Inferior parietal cortex (tissue), 1 donor: ENCODE data around the gene VIM.

Source experiments
- DNase-seq: peaks from one replicate; pipeline ENCODE4 v3.0.0-alpha.2; 2016; ENCODE audit errors: extremely low spot score

Gene VIM

GRCh38 chr10:17209881-17210280 lies 18.2 kb upstream of the VIM start:
- no peak for DNase-seq

DNA sequence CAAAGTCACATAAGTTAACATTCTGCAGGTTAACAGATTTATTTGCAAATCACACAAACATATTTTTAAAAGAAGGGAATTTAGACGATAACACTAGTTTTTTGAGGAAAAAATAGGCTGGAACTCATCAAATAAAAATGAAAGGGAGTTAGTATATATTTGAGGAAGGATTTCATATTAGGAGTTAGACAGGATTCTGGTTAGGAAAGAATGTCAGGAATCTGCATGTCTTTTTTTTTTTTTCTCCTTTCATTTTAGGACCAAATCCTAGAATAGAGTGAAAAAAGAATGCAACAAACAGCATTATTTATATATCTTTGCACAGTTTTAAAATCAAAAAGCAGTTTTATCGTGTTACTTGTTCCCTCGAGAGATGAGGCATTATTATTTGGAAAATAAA lies 17.7 kb upstream of the VIM start:
- no peak for DNase-seq

GRCh38 chr10:17212802-17213221 lies 15.2 kb upstream of the VIM start:
- DNase-seq = no peak

DNA sequence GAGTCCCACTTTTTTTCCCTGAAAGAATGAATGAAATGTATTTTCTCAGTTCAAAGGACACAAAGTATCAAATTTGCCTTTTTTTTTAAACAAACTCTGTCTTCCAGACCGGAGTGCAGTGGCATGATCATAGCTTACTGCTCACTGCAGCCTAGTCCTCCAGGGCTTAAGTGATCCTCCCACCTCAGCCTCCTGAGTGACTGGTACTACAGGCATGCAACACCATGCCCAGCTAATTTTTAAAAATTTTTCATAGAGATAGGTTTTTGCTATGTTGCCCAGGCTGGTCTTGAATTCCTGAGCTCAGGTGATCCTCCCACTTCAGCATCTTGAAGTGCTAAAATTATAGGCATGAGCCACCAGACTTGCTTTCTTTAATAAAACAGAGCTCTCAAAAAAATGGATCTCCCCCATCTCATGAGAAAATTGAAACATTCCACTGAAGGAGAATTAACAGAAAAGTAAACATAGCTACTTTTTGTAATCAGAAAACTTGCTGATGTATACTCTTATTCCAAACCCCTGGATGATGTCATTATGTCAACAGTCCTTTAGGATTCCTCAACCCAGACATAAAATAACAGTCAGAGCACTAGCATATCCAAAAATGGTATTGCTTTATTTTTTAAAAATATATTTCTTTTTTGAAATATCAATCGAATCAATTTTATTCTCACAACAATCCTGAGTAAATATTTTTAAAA lies 14.2 kb upstream of the VIM start:
- DNase-seq = no peak

DNA sequence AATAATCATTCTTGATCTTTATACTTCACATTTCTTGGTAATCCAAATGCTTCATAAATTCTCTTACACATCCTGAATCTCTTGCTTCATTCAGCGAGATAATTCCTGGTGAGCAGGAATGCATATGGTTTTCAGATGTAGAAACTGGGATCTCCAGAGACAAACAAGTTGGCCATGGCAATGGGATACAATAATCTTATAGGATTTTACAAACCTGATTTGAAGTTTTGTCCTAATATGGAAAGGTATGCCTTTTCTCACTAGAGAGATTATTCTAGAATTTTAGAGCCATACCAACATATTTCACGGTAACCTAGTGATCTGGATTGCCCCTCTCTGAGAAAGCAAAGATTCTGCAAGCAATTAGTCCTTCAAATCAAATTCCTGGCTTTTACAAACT lies 13.5 kb upstream of the VIM start:
- no peak for DNase-seq

DNA sequence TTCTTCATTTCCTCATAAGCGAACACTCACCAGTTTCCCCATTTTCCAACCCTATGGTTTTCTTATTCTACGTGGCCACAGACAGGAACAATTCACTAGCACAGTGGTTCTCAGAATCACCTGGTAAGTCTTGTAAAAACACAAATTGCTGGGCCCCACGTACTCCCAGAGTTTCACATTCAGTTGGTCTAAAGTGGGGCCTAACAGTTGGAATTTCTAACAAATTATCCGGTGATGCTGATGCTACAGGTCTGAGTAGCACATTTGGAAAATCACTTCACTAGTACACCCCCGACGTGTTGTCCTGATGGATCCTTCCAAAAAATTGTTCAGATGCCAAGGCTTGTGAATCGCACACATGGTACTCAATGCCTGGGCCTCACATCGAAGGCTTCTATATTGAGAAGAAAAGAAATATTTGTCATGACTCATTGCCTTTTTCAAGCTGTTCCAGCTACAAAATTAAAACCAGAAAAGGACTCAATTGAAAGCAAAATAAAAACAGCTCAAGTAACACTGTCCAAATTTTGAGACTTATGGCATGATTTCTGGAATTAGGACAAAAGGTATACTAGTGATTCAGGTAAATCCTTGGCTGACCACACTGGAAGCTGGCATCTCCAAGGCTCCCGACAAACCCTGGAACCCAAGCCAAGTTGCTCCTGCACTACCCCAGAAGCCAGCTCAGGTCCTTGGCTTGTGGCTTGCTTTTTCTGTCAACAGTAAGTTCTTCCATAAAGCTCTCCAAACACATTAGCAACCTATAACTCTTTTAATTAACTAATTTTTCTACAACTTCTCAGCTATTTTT lies 12.9 kb upstream of the VIM start:
- DNase-seq = no peak

DNA sequence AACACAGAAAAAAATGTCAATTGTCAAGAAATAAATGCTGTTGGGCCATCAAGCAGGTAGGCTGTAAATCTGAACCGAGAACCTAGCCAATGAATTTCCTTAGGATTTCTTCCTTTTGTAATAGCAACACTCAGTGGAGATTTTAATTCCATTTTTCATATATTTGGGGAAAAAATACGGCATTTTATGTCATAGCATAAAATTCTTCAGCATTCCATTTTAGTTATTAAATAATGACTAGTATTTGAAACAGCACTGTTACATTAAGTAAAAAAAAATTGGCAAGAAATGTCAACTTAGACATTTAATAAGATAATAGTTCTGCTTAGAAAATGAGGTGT lies 12.3 kb upstream of the VIM start:
- DNase-seq = no peak

GRCh38 chr10:17216217-17216900 lies 11.7 kb upstream of the VIM start:
- no peak for DNase-seq

- no peak for DNase-seq
Observed at GRCh38 chr10:17216901-17217395, 11.1 kb upstream of the VIM start.

DNA sequence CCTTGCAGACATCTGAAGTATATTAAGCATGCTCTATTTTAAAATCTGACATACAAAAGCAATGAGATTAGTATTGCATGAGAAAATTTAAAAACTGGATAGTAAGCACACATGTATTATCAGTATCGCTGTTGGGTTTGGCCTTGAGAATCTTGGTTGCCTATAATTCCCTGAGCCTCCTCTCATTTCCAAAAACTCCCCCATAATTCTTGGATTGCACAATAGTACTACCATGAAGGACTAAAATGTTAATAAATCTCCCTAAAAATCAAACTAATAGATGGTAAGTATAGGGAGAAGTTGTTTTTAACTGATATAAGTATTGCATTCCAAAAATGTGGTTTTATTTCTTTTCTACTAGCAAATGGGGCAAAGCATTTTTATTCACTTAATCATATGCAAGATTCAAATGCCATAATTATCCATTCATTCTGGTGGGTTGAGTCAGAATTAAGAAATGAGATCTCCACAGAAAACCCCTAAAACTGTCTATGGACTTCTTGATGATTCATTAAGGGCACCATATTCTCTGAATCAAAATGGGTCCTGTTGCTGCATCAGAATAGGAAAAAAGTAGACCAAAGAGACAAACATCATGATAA lies 10.3 kb upstream of the VIM start:
- no peak for DNase-seq

DNA sequence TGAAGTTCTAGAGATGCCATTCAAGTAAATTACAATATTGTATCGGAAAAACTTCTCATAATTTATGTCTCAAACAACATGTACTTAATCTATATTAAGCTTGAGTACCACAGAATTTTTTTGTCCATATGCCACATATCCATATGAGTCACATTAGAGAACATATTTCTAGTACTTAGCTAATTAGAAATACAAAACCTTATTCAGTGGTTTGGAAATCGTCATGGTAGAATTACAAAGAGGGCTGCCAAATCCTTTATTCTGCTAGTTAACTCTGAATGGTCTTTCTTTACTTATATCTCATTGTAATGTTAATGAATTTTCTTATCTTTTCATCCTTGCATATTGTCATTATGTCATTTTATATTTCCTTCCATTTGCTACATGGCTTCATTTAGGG lies 9.0 kb upstream of the VIM start:
- DNase-seq = no peak

- DNase-seq = no peak
Observed at GRCh38 chr10:17220652-17221100, 7.4 kb upstream of the VIM start.

DNA sequence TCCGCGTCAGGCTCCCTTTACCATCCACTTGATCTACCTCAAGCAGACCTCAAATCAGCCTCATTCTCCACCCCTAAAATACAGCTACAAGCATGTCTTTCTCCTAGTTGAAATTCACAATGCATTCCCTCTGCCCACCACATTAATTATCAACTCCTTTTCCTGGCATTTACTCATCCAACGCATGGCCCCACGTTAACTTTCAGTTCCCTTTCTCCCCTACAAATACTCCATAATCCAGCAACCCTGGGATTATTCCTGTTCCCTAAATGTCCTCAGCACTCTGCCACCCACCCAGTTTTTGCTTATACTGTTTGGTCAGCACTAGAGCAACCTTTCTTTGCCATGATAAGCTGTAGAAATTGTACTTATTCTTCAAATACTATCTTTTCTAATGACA lies 5.7 kb upstream of the VIM start:
- DNase-seq = no peak

DNA sequence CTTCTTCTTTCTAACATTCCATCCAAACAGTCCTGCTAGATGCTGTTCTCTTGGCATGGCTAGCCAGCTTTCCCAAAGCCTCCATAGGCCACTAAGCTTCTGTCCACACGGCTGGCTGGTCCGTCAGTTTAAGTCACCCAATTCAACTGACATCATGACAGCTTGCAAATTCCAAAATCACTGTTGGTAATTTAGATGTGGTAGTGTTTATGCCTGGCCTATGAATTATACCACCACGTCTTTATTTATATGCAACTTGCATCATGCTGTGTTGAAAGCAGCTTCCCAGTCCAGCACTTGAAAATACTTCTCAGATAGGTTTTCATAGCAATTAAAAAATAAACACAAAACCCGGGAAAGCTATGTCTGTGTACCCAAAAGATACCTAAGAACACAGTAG lies 2.2 kb upstream of the VIM start:
- DNase-seq = no peak

DNA sequence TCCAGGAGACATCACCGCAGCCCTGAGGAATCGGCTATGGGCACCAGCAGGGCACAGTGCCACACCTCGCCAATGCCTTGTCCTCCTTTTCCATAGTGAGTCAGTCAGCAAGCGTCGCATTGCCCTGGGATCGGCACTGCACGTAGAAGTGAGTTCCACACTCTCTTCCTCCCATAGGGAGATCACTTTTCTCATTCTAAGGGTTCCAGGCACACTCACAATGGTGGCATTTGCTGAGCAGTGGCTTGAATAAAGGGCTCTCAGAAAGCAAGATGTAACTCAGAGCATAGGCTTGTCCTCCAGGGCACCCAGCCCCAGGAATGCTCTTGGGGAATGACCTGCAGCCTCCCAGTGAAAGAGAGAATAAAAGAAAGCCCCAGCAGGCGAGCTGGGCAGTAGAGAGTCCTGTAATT lies 1.1 kb upstream of the VIM start:
- DNase-seq = no peak

DNA sequence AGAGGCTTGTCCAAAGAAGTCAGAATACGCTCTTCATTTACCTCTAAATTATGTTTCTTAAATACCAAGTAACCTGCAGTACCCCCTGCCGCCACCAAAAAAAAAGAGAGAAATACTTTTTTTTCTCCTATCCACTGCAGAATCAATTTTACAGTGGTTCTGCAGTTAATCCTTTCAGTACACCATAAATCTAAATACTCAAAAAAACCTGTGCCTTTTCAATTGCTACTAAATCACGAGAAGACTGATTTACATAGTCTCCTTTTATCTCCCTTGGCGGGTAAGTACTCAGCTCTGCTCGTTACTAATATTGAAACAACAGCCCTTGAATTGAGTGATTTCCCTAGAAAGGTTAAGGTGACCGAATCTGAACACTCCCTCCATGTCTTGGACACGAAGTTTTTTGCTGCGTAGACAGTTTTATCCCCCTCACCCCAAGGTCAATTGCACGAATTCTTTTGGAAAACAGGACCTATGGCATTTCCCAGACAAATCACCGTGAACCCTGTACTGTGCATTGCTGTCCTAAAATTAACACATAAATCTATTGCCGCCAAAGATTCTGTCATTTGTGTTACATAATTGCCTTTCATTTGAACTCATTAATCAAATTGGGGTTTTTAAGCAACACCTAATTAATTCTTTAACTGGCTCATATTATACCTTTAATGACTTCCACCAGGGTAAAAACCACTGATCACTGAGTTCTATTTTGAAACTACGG lies 512 bp upstream of the VIM start:
- no peak for DNase-seq

GRCh38 chr10:17229016-17229716 lies 1.1 kb downstream of the VIM start:
- no peak for DNase-seq

GRCh38 chr10:17229717-17229966 lies 1.6 kb downstream of the VIM start:
- no peak for DNase-seq

GRCh38 chr10:17229967-17230682 lies 2.1 kb downstream of the VIM start:
- DNase-seq = peak; percentile 22

- no peak for DNase-seq
Observed at GRCh38 chr10:17231788-17232187, 3.7 kb downstream of the VIM start.
